ENCODE measurements around the gene PADI3.

DNA sequence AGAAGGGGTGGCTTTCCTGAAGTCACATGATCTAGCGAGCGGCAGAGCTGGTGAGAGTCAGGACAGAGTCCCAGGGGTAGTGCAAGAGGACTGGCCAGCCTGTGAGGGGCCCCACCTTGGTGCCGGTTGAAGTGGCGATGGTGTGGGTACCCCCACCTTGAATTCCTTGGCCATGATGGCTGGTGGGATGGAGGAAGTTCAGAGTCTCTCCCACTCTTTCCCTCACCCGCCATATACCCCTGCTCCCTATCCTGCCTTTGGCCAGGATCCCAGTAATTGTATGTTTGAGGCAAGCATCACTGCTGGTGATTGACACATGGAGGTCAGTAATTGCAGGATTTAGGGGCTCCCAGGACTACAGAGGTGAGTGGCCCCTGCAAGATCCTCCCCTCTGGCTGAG, 11.8 kb downstream of the PADI3 start:
- TF ChIP-seq, protein P1, sequence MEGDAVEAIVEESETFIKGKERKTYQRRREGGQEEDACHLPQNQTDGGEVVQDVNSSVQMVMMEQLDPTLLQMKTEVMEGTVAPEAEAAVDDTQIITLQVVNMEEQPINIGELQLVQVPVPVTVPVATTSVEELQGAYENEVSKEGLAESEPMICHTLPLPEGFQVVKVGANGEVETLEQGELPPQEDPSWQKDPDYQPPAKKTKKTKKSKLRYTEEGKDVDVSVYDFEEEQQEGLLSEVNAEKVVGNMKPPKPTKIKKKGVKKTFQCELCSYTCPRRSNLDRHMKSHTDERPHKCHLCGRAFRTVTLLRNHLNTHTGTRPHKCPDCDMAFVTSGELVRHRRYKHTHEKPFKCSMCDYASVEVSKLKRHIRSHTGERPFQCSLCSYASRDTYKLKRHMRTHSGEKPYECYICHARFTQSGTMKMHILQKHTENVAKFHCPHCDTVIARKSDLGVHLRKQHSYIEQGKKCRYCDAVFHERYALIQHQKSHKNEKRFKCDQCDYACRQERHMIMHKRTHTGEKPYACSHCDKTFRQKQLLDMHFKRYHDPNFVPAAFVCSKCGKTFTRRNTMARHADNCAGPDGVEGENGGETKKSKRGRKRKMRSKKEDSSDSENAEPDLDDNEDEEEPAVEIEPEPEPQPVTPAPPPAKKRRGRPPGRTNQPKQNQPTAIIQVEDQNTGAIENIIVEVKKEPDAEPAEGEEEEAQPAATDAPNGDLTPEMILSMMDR (IDR thresholded peaks at IDR 0.05) = no peak
- no peak for TF ChIP-seq POLR2AphosphoS5 (IDR thresholded peaks at IDR 0.05)

All from breast epithelium (tissue), 3 donors.